ENCODE results near the gene PPP1R14C.
A peak's percentile ranks its signal among the peaks of the same experiment; 100 is the strongest.
"Not testable (repeated sequence)": the region's sequence is repeated elsewhere in the genome, so short reads cannot be mapped to it uniquely, and the experiment has no call there.

Gene PPP1R14C

DNA sequence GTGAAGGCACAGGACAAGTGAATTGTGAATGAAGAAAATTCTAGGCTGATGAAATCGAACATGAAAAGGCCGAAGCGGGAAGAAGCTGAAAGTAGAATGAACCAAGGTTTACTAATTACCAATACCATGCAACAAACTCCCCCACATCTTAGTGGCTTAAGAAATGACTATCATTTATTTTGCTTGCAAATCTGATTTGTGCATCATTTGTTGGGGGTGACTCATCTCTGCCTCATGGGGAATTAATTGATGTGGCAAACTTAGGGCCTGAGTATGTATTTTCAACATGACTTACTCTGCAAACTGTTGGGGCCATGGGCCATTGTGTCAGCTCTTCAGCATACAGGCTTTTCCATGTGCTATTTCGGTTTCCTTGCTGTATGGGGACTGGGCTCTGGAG is 26.8 kb downstream of the PPP1R14C start:
- DNase-seq, result peak; percentile 41 to 57

DNA sequence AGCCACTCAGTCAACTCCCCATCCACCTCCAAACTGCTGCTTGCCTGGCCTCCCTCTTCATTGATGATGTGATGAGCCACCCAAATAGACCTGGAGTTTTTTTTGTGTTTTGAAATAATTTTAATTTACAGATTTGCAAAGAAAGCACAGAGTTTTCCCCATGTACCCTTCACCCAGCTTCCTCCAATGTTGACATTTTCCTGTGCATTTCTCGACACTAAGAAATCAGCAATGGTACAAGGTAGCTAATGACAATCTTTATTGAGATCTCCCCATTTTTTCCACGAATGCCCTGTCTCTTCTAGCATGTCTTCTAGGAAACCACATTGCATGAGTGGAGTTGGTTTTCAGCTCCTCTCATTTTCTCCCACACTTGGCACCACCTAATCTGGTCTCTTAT is 30.1 kb downstream of the PPP1R14C start:
- no peak for DNase-seq

DNA sequence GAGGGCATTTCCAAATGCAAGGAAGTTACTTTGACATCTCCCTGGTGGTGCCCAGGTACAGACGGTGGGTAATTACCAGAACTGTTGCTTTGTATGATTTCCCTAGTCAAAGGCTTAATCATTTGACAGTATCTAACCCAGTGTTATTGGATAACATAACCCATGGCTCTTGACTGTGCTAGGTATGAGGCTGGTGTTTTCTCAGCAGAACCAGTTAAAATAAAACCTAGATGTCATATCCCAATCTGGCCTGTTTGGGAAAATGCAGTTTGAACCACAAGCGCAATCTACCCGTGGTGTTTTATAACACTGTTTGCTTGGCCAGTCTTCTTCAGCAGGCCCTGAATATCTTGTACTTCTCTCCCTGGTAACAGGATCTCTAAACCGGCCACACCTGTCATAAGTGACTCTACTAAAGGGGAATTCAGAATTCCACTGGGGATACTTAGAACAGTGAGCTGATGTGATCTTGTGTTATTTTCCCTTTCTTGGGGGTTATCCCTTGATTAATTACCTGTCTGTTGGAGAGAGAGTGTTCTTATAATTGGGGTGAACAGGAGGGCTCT is 32.8 kb downstream of the PPP1R14C start:
- DNase-seq, result no peak

DNA sequence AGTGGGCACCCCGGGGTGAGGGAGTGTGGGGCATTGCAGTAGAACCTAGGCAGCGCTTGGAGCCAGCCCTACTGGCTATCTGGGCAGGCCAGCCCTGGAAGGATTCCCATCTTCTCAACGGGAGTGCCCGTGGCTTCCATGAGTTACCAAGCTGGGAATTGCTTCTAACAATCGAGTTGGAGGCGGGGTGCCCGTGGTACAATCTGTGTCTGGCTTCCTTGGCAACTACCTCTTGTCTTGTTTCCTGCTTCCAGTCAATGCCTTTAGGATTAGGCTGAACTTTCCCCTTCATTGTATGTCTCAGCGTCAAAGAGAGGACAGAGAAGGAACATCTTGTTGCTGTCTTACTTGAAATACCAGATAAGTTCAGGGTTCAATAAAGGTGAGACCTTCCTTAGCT is 33.3 kb downstream of the PPP1R14C start:
- no peak for DNase-seq

DNA sequence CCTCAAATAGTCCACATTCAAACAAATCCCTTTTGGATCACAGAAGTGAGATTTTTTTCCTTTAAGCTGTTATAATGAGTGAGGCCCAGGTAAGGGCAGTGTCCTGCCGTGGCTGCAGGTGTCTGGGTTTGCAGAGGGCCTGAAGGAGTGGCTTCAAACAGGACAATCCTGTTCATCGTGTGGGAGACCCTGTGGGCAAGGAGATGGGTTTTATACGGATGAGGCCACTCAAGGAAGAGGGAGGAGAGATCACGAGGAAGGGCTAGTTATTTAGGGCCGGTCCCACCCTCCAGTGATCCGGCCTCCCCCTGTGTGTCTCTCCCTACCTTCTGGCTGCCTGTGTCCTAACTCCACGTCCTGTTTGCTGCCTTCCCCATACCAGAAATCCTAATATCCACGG is 33.8 kb downstream of the PPP1R14C start:
- DNase-seq, result no peak

DNA sequence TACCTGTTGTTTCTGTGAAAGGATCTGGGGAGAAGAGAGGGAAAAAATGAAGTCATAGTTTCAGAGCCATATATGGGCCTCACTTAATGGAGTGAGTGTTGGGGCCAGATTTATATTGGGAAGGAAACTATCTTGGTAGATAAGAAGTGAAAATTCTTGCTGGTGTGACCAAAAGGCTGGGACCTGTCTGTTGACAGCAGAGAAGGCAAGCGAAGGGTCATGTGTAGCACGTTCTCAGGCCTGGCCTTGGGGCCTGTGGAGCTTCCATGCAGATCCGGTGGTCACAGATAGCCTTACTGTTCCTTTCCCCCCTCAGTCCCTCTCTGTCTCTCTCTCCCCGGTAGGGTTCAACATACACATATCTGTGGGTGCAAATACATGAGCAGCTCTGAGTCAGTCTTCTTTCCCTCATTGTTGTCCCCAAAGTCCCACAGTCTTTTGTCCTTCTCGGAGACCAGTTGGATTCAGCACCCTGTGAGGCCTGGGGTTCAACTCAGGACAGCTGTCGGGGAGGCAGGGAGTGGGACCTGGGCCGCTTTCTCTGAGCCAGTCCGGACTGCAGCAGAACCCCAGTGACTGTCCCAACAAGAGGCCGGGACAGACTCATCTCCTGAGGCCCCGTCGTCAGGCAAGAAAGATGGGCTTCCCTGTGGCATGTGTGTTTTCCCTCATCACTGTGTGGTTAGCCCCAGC is 34.6 kb downstream of the PPP1R14C start:
- DNase-seq, result no peak

DNA sequence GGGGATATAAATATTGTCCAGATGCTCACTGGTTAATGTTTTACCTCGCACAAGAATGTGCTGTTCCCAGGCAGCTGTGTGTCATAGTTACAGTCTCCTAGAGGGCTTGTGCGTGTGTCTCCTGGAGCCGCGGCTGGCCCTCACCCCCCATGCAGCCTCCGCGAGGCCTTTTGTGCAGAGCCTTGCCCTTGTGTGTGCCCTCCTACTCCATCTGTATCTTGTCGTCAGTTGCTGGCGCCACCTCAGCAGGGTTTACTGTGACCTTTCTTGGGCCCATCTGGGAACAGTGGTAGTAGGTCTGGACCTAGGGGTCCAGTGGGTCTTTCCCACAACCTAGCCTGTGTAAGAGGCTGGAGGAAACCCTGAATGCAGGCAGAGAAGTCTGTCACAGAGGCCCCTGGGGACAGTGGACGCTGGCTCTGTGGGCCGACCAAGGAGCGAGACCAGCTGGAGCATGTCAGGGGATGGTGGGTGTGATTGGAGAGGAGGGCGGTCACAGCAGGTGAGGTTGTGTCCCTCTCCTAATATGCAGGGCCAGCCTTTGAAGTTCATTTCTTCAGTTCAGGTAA is 35.2 kb downstream of the PPP1R14C start:
- DNase-seq, result no peak

DNA sequence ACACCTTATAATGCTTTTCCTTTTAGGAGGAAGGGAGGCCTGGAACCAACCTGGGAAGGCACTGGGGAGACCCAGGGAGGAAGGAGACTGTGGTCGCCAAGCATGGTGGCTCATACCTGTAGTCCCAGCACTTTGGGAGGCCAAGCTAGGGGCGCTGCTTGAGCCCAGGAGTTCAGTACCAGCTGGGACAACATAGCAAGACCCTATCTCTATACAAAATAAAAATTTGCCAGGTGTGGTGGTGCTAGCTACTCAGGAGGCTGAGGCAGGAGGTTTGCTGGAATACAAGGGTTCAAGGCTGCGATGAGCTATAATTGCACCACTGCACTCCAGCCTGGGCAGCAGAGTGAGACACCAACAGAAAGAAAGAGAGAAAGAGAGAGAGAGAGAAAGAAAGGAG is 36.2 kb downstream of the PPP1R14C start:
- no peak for DNase-seq

DNA sequence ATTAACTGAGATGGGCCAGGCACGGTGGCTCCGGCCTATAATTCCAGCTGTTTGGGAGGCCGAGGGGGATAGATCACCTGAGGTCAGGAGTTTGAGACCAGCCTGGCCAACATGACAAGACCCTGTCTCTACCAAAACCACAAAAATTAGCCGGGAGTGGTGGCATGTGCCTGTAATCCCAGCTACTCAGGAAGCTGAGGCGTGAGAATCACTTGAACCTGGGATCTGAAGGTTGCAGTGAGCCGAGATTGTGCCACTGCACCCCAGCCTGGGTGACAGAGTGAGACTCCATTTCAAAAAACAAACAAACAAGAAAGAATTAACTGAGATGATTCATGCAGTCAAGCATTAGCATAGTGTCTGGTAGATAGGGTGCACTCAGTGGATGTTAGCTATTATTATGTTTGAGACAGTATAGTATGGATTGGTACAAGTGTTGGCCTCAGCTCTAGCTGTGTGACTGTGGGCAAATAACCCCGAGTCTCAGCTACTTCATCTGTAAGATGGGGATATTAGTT is 37.1 kb downstream of the PPP1R14C start:
- not testable (repeated sequence) for DNase-seq

DNA sequence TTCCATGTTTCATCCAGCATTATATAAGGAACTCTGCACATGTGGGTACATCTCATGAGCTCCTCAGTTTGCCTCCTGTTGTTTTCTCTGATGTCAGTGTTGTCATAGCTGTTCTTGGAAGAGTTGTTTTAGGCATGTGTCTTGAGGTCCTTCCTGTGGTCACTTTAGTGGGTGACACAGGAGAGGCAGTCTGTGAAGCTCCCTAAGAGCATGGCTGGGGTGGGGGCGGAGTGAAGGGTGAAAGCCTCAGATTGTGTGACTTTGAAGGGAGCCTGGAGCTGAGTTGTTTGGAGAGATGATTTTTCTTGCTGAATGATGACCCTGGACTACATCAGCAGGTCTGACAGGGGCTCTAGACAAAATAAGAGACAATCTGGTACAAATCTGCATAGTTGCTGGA is 37.7 kb downstream of the PPP1R14C start:
- no peak for DNase-seq

DNA sequence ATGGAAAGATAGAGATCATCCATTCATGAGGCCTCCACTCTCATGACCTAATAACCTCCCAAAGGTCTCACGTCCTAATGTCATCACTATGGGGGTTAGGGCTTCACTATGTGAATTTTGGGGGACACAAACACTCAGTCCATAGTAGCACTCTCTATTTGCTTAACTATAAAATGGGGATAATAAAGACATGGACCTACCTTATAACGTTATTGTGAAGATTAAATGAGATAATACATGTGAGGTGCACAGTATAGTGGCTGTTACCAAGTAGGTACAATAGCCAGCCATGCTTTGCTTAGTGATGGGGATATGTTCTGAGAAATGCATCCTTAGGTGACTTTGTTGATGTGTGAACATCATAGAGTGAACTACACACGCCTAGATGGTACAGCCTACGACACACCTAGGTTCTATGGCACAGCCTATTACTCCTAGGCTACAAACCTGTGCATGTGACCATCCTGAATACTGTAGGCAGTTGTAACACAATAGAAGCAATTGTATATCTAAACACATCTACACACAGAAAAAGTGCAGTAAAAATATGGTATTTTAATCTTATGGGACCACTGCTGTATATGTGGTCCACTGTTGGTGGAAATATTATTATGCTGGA is 39.7 kb downstream of the PPP1R14C start:
- DNase-seq, result no peak

DNA sequence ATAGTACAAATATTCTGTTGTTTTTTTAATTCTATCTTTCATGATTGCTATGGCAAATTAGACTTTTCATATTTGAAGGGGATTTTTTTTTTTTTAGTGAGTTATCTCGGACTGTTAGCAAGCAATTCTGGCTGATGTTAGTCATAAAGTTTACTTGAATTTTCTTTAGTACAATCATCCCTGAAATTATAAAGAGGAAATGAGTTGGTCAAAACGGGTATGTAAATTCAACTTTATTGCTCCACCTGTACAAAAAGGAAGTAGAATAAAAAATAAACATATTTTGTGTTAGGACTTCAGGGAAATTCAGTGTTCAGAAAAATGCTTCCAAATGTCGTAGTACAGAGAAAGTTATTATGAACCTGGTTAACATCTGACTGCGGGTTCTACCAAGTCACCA is 40.3 kb downstream of the PPP1R14C start:
- no peak for DNase-seq

DNA sequence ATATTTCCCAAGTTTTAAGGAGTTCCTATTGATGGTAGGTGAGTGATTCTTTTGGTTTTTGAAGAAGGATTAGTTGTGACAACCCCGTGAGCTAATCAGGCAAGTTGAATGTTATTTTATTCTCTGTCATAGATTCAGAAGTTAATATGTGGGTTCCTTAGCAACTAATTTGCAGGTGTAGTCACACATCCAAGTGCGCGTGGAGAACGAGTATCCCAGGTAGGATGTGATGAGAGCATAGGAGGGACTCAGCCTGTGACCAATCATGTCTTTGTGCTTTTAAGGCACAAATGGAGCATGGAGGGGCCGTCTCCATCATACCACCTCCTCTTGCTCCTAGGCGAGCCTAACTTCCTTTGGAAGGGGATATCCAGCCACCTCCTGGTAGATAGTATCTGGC is 41.1 kb downstream of the PPP1R14C start:
- DNase-seq, result no peak

DNA sequence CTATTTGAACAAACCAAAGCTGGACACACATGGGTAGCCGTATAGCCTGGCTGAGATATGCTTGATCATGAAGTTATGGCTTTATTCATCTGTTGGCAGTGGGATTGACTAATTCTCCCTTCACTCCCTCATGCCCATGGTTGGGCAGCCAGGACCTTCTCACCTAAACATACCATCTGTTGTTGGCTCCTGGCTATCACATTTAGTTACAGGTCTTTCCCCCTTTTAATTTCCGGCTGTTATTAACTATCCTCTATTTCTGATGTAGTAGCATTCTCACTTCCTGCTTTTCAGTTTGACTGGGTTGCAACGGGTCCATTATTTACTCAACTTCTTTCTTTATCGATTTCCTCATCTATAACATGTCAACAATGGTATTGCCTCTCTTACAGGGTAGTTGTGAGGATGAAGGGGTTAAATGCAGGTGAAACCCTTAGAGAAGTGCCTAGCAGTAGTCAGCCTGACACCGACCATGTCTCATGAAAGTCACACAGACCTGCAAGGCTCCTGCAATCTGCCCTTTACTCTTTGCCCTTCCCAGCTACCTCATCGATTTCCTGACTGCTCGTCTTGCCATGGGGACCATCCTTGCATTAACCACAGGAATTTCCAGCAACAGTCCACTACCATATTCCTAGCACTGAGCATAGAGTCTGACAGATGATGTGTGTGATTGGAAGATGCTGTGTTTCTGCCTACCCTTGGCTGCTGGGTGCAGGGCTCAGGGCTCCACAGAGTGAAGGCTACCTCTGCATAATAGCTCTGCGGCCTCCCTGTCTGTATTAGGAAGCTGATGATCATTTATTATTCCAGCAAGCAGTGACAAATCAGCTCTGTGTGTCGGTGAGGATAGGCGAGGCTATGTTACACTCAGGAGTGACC is 42.2 kb downstream of the PPP1R14C start:
- no peak for DNase-seq

DNA sequence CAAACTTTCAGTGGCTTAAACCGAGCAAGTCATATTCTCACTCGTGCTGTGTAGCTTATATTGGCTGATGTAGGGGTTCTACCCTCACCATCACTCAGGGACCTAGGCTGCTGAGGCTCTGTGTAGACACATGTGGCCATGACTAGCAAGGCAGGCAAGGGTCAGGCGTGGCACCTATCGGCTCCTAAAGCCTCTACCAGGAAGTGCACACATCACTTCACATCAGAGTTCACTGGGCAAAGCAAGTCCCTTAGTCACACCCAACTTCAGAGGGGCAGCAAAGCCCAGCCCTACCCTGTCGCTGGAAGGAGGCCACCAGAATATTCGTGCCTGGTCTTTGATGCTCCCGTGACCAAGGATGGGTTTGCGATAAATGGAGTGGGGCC is 42.9 kb downstream of the PPP1R14C start:
- no peak for DNase-seq

DNA sequence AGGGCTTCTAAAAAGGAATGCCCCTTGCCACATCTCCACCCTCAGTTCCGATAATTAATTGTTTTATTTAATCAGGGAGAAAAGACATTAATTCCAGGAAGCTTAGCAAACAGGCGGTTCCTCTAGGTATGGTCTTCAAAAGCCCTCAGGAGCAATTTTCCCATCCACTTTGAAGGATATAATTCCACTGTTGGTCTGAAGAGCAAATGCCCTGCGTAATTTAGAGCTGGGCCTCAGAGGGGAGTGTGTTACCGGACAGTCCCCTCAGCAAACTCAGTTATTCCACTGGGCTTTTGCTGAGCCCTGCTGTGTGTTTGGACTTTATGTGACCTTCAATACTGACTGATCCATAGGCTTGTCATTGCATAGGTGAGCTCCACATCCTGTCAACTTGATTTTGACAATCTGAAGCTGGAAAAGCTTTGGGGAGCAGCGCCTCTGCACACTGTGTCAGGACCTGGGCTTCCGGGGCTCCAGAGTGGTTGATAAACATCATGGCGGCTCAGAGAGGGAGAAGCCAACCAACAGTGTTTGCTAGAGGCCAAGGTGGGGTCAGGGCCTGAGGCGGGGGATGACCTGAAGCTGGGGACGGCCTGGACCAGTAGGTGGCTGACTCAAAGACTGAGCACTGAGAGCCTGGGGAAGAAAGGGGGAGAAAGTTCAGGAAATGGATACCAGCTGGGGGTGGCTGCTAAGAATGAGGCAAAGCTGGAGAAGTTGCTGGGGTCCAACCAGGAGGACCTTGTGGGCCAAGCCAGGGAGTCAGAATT is 43.5 kb downstream of the PPP1R14C start:
- DNase-seq, result no peak

DNA sequence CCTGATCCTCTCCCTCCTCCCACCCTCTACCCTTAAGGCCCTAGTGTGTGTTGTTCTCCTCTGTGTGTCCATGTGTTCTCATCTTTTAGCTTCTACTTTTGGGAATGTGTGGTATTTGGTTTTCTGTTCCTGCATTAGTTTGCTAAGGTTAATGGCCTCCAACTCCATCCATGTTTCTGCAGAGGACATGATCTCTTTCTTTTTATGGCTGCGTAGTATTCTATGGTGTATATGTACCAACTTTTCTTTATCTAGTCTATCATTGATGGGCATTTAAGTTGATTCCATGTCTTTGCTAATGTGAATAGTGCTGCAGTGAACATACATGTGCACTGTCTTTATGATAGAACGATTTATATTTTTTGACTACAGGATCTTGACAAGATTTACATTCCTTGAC is 44.6 kb downstream of the PPP1R14C start:
- DNase-seq, result not testable (repeated sequence)

DNA sequence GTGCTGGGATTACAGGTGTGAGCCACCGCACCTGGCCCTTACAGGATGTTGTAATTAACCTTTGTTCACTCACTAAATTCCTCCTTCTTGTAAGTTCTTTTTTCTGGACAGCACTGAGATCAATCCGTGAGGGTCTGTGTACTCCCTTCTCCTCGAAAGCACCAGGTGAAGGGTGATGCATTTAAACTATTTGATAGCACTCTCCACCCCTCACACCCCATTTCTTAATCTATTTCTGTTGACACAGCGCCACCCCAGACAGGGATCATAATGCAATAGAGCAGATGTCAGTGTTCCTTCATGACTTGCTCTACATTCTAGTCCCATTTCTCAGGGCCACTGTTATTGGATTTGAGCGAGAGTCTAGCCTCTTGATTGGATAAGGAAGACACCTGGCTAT is 46.3 kb downstream of the PPP1R14C start:
- no peak for DNase-seq

DNA sequence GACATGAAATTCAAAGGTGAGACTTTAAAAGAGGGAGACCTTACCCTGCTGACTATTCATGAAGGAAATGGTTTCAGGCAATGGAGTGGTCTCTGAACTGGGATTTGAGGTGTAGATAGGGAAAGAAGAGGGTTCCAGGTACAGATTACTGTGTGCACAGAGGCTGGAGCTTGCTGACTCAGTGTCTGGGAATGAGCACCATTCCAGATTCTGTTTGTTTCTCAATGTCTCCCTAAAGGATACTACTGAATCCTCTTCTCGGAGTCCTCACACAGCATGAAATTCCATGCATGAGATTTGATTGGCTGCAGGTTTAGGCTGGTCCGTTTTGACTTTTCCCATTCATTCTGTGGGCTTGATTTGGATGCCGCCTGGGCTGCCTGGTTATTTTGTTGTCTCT is 49.0 kb downstream of the PPP1R14C start:
- no peak for DNase-seq

DNA sequence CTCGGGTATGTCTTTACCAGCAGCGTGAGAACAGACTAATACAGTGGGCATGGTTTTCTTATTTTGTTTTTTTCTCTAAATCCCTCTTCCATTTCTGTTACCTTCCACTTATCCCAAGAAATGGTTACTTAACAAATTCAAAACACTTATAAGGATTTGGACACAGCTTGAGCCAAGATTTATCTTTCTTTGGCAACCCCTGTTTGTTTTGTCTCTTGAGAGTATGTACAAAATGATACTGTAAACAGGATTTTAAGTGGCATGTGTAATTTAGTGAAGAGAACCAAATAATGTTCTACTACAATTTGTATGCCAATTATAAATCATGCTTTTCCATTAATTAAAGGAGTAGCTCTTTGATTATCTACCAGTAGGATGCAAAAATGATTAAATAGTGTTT is 51.4 kb downstream of the PPP1R14C start:
- DNase-seq, result no peak

DNA sequence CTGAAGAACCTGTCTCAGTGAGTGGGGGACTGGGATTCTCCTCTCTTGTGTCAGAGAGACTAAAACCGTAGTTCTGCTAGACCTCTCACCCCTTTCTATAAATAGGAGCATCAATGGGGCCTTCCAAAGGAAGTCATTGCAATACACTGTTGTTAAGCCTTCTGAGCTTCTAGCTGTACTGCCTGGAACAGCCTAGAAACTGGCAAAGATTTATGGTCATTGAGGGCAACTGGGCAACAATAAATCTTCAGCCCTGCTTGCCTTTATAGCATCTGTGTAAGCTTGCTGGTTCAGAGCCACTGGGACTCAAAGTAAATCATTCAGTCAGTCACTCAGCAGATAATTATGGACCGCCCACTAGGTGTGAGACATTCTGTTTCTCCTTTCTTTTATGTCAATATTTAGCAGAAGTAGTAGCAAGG is 53.2 kb downstream of the PPP1R14C start:
- no peak for DNase-seq
